SK-N-SH (cell line): ENCODE results near the gene AHSG.

Experiments used
- CTCF ChIP-seq: fragments of 200-600 bp; sonication (generic); IDR thresholded peaks from 2 replicates; pipeline ENCODE4 v1.6.1; 2017; ENCODE audit warnings: antibody characterized with exemption, mild to moderate bottlenecking, moderate library complexity
- EP300 ChIP-seq, 2 experiments: IDR thresholded peaks; 2 replicates each; pipeline versions ENCODE4 v1.4.0 to v1.6.1; 2012; ENCODE audit warnings: borderline replicate concordance in 1 of 2, low read depth in 1 of 2, low read length in 1 of 2
- EZH2phosphoT487 ChIP-seq: fragments of 200-600 bp; sonication (generic); IDR thresholded peaks from 2 replicates; pipeline ENCODE4 v1.6.1; 2017; ENCODE audit warnings: low read depth, mixed run types, mild to moderate bottlenecking, antibody characterized with exemption, moderate library complexity, borderline replicate concordance
- FOXJ3 ChIP-seq: sonication (generic); formaldehyde crosslinking; IDR thresholded peaks from 2 replicates; pipeline ENCODE4 v1.5.1; 2020; ENCODE audit warnings: mild to moderate bottlenecking, missing genetic modification reagents
- FOXM1 ChIP-seq: IDR thresholded peaks from 2 replicates; pipeline ENCODE4 v1.4.0; 2012; ENCODE audit warnings: low read depth, mild to moderate bottlenecking
- POLR2AphosphoS5 ChIP-seq: IDR thresholded peaks from 2 replicates; pipeline ENCODE4 v1.6.1; 2012; ENCODE audit warnings: low read depth, low read length
- TAF1 ChIP-seq: IDR thresholded peaks from 2 replicates; pipeline ENCODE4 v1.6.1; 2012; ENCODE audit warnings: low read depth, mild to moderate bottlenecking, low read length, moderate library complexity, borderline replicate concordance
- TCF12 ChIP-seq: IDR thresholded peaks from 2 replicates; pipeline ENCODE4 v1.4.0; 2012
- USF2 ChIP-seq: fragments of 150-350 bp; IDR thresholded peaks from 2 replicates; pipeline ENCODE4 v1.6.1; 2017; ENCODE audit warnings: antibody characterized with exemption, low read length, low read depth, borderline replicate concordance
- YY1 ChIP-seq: IDR thresholded peaks from 2 replicates; pipeline ENCODE4 v1.4.0; 2012; ENCODE audit warnings: low read depth, mild to moderate bottlenecking

- TF ChIP-seq FOXJ3 (CRISPR knock-in tag) (no peak), POLR2AphosphoS5 (no peak), USF2 (no peak), CTCF (no peak), EP300 (IDR thresholded peaks at IDR 0.05; ENCODE audit: borderline replicate concordance in 1 of 2, low read depth in 1 of 2, low read length in 1 of 2) (no peak), EZH2phosphoT487 (no peak), YY1 (no peak), FOXM1 (no peak), TAF1 (no peak), TCF12 (no peak)
These were observed 3.4 kb downstream of the AHSG start for GRCh38 chr3:186616299-186616617.
